Left kidney (tissue), 2 donors: ENCODE measurements around the gene C2orf69. TPM values are rescaled to one million over a fixed set of nuclear protein-coding genes. Genes with fewer than 3 reads are reported as not detected.
"Not testable (repeated sequence)": the region's sequence is repeated elsewhere in the genome, so short reads cannot be mapped to it uniquely, and the experiment has no call there.

Experiments used
- DNase-seq: peaks from one replicate; pipeline ENCODE4 v3.0.0-alpha.2; 2013
- polyA plus RNA-seq: library from polyadenylated mRNA; unstranded; fragments of 120-200 nt; gene quantifications from one replicate; pipeline ENCODE4 v1.2.1, GENCODE V29; 2013; ENCODE audit not compliant: insufficient read length

The C2orf69 gene
- polyA plus RNA-seq, 1 donor: 14.7 TPM

DNA sequence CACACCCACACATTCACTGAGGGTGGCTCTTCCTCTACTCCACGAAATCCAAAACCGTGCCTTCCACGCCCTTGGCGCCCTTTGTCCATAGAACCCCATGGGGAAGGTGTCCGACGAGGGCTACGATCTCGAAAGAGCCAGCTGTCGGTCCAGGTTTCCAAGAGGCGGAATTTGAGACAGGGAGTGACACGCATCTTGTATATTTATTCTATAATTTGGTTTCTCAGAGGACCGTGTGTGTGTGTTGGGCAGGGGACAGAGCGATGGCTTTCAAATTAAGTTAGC lies 726 bp downstream of the C2orf69 start:
- DNase-seq: no peak

DNA sequence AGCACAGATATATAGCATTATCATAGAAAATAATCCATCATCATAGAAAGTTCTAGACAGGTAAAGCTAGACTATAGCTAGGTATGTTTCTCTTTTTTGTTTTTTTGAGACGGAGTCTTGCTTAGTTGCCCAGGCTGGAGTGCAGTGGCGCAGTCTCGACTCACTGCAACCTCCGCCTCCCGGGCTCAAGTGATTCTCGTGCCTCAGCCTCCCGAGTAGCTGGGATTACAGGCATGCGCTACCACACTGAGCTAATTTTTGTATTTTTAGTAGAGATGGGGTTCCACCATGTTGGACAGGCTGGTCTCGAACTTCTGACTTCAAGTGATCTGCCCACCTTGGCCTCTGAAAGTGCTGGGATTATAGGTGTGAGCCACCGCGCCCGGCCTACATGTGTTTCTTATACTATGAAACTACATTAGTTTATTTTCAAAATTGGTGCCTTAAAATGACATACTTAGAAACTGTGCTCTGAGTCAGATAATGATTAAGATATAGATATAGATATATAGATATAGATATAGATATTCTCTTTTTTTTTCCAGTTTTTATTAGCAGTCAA lies 1.5 kb downstream of the C2orf69 start:
- DNase-seq: not testable (repeated sequence)

DNA sequence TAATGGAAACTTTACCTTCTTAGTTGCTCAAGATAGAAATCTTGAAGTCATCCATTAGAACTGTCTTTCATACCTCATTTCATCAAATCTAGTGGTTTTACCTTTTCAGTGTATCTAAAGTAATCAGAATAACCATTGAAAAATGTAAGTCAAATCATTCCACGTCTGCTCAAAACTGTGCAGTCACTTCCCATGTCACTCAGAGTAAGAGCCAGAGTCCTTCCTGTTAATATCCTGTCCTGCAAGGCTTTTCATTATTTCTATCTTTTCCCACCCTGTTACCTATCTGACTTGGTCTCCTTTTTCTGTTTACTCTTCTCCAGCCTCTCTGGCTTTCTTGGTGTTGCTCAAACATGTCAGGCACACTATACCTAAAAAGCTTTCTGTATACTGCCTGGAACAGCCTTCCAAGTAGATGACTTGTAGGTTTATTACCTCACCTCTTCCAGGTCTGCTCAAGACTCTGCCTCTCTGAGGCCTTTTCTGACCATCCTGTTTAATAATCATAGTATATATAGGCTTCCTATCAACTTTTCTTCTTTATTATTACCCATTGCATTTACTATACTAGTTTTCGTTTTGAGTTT lies 3.4 kb downstream of the C2orf69 start:
- no peak for DNase-seq

DNA sequence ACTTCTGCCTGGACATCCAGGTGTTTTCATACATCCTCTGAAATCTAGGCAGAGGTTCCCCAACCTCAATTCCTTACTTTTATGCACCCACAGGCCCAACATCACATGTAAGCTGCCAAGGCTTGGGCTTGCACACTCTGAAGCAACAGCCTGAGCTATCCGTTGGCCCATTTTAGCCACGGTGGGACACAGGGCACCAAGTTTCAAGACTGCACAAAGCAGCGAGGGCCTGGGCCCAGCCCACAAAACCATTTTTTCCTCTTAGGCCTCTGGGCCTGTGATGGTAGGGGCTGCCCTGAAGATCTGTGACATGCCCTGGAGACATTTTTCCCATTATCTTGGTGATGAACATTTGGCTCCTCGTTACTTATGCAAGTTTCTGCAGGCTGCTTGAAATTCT lies 5.9 kb downstream of the C2orf69 start:
- no peak for DNase-seq

DNA sequence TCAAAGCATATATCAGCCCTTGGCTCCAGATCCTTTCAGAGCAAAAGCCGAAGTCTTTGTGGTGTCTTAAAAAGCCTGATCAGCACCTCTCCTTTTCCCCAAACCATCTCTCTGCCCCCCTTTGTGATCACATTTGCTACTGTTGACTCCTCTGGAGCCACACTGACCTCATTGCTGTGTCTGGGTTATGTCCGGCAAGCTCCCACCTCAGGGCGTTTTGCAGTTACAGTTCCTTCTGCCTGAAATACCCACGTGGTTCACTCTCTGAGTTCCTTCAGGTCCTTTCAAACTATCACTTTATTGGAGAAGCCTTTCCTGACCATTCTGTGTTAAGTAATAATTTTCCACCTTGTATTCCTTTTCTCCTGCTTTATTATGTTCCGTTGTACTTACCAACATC lies 11.8 kb downstream of the C2orf69 start:
- DNase-seq: no peak

DNA sequence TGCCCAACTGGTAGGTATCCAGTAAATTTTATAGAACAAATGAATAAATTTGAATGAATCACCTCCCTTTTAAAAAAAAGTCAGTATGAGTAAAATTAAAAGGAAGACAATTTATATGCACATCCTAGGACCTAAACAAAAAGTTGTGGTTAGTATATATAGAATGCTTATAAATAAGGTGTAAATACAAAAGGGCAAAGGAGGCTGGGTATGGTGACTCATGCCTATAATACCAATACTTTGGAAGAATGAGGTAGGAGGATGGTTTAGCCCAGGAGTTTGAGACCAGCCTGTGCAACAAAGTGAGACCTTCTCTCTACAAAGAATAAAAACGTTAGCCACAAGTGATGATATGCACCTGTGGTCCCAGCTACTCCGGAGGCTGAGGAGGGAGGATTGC lies 12.8 kb downstream of the C2orf69 start:
- no peak for DNase-seq

DNA sequence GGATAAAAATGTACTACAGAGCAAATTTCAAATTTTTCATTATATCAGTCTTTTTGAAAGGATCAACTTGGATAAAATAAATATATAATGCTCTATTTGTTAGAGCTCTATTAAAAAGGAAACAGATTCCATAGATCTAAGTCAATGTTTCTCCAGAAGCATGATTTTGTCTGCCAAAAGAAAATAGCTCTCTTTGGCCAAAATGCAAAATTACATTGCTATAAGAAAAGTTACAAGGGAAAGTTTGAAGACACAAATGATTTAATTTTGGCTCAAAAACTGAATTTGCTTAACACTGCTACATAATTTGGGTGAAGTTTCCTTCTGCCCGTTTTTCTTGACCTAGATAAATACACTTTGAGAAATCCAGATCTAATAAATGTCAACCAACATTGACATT lies 15.7 kb downstream of the C2orf69 start:
- no peak for DNase-seq

DNA sequence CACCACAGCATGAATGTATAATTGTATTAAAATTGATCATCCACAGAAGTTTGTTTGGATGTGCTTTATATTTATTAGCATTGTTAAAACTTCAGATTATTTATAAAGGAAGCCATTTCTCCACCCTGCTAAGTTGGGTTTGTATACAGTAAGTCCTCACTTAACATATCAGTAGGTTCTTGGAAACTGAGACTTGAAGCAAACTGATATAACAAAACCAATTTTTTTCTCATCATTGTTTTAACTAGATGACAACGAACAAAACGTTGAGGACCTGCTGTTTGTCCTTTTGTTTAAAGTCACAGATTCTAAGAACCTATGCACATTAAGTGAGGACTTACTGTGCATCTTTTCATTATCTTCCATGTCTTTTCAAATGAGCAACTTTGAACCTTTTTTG lies 17.1 kb downstream of the C2orf69 start:
- no peak for DNase-seq

DNA sequence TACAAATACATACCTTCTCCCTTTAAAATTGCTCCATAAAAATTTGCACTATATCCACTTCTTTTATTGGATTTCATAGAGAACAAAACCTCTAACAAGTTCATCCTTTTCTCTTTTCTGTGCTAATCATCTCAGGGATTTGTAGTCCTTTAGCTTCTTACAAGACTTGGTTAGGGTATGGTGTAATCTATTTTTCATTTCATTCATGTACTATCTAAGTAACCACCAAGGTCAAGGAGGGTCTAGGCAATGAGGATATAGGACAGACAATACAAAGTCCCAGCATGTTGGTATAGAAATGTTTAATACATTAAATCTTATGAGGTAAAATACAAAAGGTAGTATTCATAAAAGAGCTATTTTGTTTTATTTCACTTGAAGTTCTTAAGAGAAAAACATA lies 17.5 kb downstream of the C2orf69 start:
- no peak for DNase-seq

DNA sequence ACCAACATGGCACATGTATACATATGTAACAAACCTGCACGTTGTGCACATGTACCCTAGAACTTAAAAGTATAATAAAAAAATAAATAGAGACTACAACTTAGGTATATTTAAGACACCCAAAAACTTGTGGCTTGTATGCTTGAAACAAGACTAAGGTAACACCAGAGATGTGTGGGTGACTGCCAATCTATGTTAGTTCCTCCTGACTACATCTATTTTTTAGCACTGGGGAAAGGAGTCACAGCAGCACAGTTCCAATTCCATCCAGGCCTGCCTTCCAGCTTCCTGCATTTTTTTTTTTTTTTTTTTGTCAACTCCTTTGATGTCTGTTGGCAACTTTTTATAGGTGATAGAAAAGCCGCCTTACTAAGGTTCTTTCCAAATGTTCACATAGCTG lies 18.2 kb downstream of the C2orf69 start:
- DNase-seq: no peak

DNA sequence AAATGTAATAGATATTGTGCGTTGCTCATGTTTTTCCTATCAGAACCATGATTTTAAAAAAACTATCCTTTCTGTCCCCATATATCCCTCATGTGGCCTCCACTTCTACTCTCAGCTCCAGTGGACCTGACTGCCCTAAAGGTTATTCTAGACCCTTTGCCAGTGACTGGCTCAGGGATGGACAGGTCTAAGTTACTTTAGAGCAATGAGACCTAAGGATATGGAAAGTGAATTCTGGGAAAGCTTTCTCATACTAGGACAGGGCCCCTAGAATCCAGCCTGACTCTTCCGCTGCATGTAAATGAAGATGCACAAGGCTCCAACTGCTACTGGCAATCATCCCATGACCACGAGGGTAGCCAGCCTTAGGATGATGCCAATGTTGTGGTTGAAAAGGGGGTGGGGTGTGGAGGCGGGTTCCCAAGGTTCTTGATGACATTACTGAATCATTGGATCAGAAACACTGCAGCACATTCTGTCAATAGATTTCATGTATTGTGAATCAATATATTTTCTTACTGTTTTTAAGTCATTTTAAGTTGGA lies 21.3 kb downstream of the C2orf69 start:
- no peak for DNase-seq

DNA sequence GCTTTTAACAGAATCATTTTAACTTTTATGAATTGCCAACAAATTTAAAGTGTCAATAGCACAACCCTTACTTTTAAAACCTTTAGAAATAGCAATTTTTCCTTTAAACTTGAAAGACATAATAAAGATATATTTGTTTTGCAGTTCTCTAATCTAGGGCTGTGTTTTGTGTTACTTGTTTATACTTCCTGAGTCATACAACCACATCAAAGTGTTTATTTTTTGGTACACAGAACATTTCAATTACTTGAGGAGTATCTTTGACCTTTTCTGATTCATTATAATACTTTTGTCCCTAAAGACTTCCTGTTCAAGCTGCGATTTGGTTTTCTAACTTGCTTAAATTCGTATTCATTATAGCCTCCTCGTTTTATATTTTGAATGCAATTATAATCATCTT lies 22.4 kb downstream of the C2orf69 start:
- no peak for DNase-seq

DNA sequence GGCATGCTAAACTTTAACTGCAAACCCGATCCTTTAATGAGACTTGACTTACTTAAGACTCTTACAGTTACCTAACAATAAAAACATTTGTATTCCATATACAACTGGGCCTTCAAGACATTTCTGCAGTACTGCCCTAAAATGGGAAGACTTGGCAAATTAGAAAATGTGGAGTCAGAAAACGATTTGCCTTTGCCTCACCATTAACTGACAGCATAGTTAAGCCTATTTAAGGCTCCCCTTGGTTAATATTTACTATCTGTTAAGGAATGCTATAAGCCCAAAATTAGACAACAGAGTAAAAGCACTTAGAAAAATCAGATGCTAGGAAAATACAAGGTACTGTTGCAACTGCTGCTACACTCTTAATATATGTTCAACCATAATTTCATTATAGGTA lies 25.5 kb downstream of the C2orf69 start:
- DNase-seq: no peak

DNA sequence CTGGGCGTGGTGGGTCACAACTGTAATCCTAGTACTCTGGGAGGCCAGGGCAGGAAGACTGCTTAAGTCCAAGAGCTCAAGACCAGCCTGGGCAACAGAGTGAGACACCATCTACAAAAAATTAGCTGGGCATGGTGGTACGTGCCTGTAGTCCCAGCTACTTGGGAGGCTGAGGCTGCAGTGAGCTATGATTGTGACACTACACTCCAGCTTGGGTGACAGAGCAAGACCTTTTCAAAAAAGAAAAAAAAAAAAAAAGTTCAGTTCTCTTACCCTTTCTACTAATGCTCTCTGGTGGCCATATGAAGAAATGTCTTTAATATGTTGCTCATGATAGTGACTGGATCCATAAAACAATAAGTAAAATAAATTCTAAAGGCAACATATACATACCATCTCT lies 29.3 kb downstream of the C2orf69 start:
- DNase-seq: no peak

DNA sequence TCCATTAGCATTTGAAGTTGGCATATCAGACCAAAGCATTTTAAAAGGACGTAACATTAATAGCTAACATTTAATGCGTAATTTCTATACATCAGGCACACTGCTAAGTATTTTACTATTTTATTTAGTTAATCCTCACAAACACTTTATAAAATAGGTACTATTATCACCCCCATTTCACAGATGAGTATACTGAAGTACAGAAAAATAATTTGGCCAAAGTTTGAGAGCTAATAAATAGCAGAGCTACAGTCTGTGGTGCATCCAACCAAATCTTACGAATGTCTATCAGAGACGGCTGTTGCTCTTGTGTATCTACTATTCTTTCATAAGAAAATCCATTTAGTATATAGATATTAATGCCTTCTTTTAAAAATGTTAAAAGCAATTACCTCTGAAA lies 32.3 kb downstream of the C2orf69 start:
- DNase-seq: no peak

DNA sequence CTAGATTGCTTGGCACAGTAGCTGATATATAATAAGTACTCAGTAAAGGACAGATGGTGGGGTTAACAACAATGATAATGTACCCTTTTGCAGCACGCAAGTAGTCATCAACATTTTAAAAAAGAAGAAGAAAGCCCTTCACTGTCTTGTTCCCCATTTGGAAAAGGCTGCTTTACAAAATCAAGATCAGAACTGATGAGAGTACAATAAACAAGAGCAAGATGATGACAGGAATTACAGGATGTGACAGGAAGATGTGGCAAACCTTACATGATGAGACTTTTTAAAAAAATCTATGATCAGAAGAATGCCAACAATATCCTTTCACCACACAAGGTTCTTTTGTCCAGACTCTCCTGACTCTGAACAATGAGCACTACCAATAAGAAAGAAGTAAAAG lies 35.1 kb downstream of the C2orf69 start:
- DNase-seq: no peak

DNA sequence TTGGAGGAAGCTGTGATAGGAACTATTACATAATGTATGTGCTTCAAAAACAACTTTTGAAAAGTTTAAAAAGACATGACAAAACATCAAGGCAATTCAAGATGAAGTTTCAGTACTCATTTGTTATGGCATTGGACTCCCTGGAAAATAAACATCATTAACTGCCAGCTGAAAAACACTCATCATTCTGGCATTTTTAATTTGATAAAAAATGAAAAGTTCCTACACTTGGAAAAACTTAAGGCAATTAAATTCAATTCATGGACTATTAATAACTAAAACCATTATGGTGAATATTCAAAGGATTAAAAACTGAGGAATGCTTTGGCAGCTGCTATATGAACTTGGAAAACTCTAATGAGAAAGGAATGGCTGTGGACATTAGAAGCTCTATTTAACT lies 35.7 kb downstream of the C2orf69 start:
- no peak for DNase-seq

DNA sequence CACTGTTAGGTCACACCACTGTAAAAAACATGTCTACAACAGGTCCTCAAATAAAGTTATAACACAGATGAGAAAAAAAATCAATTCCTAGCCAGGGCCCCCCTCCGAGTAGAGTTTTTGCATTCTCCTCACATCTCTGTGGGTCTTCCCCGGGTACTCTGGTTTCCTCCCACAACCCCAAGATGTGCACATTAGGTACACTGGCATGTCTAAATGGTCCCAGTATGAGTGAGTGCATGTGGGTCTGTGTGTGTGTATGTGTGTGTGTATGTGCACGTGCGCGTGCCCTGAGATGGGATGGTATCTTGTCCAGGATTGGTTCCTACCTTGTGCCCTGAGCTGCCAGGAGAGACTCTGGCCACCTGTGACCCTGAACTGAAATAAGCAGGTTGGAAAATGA lies 39.3 kb downstream of the C2orf69 start:
- DNase-seq: no peak

DNA sequence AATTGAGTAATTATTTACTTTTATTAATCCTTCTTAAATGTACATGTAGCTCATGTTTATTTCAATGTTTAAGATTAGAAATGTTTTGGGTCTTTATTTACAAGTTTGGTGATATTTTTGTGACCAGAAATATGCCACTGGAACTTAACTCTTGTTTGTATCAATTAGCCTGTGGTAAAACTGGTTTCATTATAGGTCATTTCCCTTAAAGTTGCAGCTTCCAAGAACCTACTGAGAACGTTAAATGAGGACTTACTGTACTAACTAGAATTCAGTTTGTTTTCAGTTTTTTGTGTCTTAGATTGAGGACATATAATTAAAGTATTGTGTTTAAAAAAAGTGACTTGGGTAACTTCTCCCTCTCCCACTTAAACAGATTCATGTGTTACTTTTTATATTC lies 39.9 kb downstream of the C2orf69 start:
- DNase-seq: no peak

DNA sequence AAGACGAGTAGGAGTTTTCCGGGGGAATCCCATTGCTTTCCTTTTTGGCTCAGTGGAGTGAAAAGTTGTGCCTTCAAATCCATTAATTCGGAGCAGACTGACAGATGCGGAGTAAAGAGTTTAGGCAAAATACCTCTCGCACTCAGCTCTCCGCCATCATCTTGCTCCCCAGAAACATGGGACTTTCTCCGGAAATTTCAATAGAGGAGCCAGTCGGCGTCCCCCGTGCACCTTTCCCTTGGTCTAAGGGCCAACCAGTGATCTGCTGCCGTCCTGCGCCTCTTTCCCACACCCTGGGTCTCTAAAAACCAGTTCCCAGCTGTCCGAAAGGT lies 43.9 kb downstream of the C2orf69 start:
- no peak for DNase-seq

DNA sequence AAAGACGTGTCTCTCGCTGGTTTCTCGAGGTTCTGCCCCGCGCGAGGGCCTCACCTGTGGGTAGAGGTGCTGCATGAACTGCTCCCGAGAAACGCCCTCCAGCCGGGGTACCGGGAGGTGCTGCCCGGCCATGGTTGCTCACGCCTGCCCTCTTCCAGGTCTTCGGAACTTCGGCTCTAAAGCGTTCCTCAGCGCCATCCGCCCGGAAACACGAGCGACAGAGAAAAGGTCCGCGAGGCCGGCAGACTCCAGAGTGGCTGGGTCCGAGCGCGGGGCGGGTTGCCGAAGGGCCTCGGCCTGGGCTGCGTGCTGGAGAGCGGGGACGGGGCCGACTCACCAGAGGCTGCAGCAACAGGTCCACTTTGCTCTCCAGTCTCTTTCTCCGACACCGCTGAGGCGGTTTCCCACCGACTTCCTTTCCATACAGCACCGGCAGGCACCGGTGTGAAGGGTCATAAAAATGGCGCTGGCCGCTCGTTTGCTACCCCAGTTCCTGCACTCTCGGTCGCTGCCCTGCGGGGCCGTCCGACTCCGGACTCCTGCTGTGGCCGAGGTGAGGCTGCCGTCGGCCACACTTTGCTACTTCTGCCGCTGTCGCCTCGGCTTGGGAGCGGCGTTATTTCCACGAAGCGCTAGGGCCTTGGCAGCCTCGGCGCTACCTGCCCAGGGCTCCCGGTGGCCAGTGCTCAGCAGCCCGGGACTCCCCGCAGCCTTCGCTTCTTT lies 44.4 kb downstream of the C2orf69 start, which contains the start of the genes MAIP1 and TYW5:
Gene MAIP1, plus strand, starts transcription at position 244 of the 723 bp plus-strand sequence. Its CDS starts 217 bp downstream, at position 461.
Gene TYW5, minus strand, starts transcription at position 153 of the 723 bp plus-strand sequence. Its CDS starts 21 bp downstream, at position 132.
- DNase-seq: peak; percentile 82

DNA sequence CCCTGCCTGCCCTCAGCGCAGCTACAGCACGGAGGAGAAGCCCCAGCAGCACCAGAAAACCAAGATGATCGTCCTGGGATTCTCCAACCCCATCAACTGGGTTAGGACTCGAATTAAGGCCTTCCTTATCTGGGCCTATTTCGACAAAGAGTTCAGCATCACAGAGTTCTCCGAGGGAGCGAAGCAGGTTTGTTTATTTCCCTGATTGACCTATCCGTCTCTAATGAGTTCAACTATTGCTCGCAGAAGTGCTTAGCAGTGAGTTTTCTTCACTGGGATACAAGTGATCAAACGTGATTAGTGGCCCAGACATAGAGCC lies 44.9 kb downstream of the C2orf69 start:
- DNase-seq: peak; percentile 19

DNA sequence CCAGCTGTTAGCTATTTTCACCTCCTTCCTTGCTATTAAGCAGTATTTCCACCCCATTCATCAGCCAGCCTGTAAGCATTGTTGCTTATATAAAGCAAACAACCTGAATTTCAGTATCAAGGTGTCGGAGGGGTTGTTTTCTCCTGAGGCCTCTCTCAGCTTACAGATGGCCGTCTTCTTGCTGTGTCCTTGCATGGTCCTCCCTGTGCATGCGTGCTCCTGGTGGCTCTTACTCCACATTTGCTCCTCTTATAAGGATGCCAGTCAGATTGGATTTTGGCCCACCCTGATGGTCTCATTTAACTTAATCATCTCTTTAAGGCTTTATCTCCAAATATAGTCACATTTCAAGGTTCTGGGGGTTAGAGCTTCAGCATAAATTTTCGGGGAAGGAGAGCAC lies 46.9 kb downstream of the C2orf69 start:
- DNase-seq: no peak

DNA sequence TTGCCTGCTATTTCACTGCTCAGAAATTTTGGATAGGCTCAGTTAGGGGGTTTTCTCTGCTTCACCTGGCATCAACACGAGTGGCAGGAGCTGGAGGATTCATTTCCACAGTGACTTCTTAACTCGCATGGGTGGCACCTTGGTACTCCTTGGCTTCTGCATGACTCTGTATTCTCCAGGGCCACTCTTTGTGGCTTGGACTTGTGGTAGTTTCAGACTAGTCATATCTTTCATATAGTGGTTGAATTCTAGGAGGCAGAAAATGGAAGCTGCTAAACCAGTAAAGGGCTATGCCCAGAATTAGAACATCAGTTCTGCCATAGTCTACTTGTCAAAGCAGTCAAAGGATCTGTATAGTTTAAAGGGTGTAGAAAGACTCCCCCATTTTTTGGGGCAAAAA lies 51.1 kb downstream of the C2orf69 start:
- no peak for DNase-seq
